RWPE1 (cell line): Measurements from ENCODE around the gene STN1.

Experiments
- CTCF ChIA-PET: fragments of 350-600 bp; sonication (Branson Sonifier 250); formaldehyde crosslinking; extraction: SDS; loops from one replicate; lab custom pipeline; 2021; lab: Yijun Ruan, JAX
- POLR2A ChIA-PET: fragments of 400-600 bp; formaldehyde crosslinking; extraction: SDS; loops from one replicate; lab custom pipeline; 2020; ENCODE audit warnings: antibody characterized with exemption; ENCODE audit not compliant: low non-redundant PET; lab: Yijun Ruan, JAX
- DNase-seq: peaks from one replicate; pipeline ENCODE4 v3.0.0; 2012; ENCODE audit warnings: low spot score
- H3K27ac ChIP-seq: fragments of 450-650 bp; 2 replicates; pipeline ENCODE4 v1.5.1; 2017
- TF ChIP-seq, protein P1 (sequence below): fragments of 450-650 bp; conservative IDR thresholded peaks from 2 replicates; pipeline ENCODE4 v1.5.1; 2017; ENCODE audit warnings: low read depth, mild to moderate bottlenecking

STN1 gene

DNA sequence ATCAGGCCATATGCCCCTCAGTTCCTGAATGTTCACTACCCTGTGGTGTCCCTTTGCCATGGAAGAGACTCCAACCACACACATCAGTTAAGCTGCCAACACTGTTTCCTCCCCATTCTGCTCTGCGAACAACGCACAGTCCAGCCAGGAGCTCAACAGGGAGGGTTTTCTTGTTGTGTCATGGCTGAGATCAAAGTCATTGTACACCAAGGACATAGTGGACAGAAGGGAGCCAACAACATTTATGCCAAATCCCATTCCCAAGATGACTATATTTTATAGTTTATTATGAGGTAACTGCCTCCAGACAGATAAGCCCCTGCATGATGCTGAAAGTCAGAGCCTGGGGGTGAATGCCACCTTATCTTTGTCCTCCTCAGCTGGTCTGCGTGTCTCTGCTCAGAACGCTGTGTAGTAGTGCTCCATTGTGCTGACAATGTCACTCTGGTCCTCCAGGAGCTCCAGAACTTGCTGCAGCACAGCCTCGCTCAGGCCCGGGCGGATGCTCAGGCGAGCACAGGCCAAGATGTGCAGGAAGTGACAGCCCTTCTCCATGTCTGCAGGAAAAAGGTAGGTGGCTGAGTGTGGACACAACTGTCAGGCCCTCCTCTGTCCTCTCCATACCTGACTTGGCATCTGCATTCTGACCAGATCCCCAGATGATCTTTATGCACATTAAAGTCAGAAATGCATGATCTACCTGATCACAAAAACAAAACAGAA lies 35.5 kb downstream of the STN1 start:
- TF ChIP-seq, protein P1, sequence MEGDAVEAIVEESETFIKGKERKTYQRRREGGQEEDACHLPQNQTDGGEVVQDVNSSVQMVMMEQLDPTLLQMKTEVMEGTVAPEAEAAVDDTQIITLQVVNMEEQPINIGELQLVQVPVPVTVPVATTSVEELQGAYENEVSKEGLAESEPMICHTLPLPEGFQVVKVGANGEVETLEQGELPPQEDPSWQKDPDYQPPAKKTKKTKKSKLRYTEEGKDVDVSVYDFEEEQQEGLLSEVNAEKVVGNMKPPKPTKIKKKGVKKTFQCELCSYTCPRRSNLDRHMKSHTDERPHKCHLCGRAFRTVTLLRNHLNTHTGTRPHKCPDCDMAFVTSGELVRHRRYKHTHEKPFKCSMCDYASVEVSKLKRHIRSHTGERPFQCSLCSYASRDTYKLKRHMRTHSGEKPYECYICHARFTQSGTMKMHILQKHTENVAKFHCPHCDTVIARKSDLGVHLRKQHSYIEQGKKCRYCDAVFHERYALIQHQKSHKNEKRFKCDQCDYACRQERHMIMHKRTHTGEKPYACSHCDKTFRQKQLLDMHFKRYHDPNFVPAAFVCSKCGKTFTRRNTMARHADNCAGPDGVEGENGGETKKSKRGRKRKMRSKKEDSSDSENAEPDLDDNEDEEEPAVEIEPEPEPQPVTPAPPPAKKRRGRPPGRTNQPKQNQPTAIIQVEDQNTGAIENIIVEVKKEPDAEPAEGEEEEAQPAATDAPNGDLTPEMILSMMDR = no peak
- ChIA-PET CTCF (interaction anchor here (0.6 to 2.4 kb wide), 3 partner anchors 10 to 284 kb away, joined by 3 to 10 read pairs (median 4); no protein-coding TSS in a partner anchor), POLR2A (interaction anchor here (1.2 to 2.1 kb wide), 2 partner anchors 11 to 27 kb away, joined by 4 to 8 read pairs; partner anchors contain the start of gene SH3PXD2A)
- H3K27ac ChIP-seq = peak overlapping the region; percentile 96
- no peak for DNase-seq

DNA sequence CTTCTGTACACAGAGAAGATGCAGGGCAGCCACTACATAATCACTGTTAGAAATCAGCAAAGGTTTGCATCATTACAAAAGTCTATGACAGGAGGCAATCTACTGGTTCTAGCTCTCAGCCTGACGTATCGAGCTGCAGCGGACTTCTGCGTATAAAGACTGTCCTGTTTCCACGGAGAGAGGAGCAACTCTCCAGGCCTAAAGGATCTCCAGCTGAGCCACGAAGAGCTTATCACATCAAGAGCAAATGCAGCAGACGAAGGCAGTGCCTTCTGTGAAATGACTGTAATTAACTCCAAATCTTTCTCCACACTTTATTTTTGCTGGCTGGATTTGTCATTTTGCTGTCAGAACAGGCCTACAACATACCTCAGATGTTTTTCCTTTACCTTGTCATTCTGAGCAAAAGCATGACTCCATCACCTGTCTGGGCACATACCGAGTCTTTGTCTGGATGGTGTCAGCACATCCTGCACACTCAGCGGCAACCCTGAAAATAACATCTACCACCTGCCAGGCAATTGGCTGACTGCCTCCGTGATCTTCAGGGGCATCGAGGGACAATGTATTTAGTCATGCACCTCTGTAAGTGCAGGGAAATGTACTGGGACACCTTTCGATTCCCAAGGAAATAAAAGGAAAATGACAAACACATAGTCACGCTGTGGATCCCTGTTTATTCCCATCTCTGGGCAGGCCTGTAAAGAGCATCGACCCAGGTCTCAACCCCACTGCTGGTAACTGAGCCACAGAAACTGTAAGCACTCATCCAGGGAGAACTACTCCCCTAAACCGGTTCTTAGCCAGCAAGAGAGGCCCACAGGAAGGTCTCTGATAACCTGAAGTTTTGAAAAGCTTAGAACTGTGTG lies 36.3 kb downstream of the STN1 start:
- H3K27ac ChIP-seq = peak overlapping the region; percentile 96
- ChIA-PET CTCF (interaction anchor here (0.6 kb wide), 1 partner anchor 283 kb away, joined by 4 read pairs; no protein-coding TSS in a partner anchor), POLR2A (interaction anchor here (0.9 to 2.1 kb wide), 4 partner anchors 10 to 34 kb away, joined by 3 to 8 read pairs (median 4); partner anchors contain the start of gene SH3PXD2A)
- peak; percentile 96 for DNase-seq
- TF ChIP-seq, protein P1 = no peak

DNA sequence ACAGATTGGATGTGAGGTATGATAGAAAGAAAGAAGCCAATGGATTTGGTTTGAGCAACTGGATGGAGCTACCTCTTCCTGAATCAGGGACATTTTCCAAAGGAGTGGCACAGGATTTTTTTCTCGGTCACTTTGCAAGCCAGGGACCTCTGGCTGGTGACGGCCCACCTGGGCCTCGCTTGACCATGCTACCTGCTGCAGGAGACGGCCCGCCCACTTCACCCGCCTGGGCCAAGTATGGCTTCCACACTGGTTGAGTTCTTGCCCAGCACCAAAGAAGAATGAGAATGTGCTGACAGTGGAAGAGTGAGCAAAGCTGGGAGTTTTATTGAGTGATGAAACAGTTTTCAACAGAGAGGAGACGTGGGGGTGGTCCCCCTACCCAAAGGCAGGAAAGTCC lies 38.2 kb downstream of the STN1 start:
- H3K27ac ChIP-seq = peak overlapping the region; percentile 96
- no peak for DNase-seq
- ChIA-PET POLR2A (no interaction called here), CTCF (interaction anchor here (0.6 kb wide), 1 partner anchor 90 kb away, joined by 4 read pairs; no protein-coding TSS in a partner anchor)
- TF ChIP-seq, protein P1 = no peak

DNA sequence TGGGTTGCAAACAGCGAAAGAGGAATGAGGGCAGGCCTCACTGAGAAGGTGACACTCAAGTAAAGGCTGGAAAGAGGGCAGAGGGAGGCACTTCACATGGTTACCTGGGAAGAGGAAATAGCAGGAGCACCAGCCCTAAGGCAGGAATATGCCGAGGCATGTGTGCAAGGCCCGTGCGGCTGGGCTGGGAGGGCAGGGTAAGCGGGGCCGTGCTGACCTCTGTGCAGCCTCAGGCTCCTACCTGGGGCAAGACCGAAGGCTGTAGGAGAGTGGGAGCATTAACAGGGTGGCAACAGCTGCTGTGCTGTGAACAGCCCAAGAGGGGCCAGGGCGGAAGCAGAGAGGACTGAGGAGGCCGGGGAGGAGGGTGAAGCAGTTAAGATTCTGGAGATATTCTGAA lies 38.6 kb downstream of the STN1 start:
- TF ChIP-seq, protein P1 = no peak
- ChIA-PET POLR2A (no interaction called here), CTCF (interaction anchor here (0.6 kb wide), 1 partner anchor 90 kb away, joined by 4 read pairs; no protein-coding TSS in a partner anchor)
- H3K27ac ChIP-seq = peak overlapping the region; percentile 96
- no peak for DNase-seq

DNA sequence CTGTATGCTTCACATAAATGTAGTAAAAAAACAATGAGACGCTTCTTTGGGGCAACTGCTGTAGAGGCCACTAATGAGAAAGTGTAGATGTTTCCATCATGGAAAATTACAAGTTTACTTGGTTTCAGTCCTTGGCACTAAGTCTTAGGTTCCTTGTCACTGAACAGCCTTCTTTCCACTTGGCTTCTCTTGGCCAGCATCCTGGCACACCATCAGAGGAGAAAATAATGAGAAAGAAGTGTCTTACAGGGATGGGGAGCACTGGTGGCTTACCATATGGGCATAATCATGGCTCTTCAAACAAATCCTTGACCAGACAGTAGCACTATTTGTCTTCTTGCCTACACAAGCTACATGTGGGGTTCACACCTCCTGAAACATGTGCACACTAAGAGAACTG lies 40.1 kb downstream of the STN1 start:
- POLR2A ChIA-PET = no interaction called here
- CTCF ChIA-PET = no interaction called here
- DNase-seq = no peak
- TF ChIP-seq, protein P1 = no peak
- H3K27ac ChIP-seq = no peak overlapping the region

DNA sequence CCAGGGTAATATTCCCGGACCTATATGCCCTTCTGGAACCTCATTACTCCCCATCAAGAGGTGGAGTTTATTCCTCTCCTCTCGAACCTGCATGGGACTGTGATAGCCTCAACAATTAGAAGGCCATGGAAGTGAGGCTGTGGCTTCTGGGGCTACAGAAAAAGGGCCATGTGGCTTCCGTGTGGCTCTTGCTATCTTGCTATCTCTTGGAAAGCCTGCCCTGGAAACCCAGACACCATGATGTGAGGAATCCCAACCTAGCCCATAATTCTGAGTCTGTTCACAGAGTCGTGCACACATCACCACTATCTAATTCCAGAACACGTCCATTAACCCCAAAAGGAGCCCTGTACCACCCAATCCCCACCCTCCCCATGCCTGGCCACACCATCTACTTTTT lies 41.8 kb downstream of the STN1 start:
- ChIA-PET POLR2A (no interaction called here), CTCF (no interaction called here)
- no peak for DNase-seq
- TF ChIP-seq, protein P1 = no peak
- peak overlapping the region; percentile 53 for H3K27ac ChIP-seq
